Thyroid gland (tissue), 4 donors: ENCODE data around the gene RFX4.

Experiments
- POLR2A ChIP-seq, 2 donors: fragments of 450-650 bp; IDR thresholded peaks; one replicate each; pipeline ENCODE4 v1.6.1; 2017; ENCODE audit warnings: antibody characterized with exemption in 2 of 2, mild to moderate bottlenecking in 2 of 2, moderate library complexity in 1 of 2
- TF ChIP-seq, protein P1 (sequence below), 6 experiments: fragments of 200-600 bp in 3 of 6; fragments of 450-650 bp in 3 of 6; sonication (generic) in 3 of 6; IDR thresholded peaks; one replicate each; pipeline ENCODE4 v1.5.1; 2016 to 2019; ENCODE audit warnings: antibody characterized with exemption in 6 of 6, mild to moderate bottlenecking in 2 of 6, inconsistent platforms in 1 of 6, moderate library complexity in 1 of 6

DNA sequence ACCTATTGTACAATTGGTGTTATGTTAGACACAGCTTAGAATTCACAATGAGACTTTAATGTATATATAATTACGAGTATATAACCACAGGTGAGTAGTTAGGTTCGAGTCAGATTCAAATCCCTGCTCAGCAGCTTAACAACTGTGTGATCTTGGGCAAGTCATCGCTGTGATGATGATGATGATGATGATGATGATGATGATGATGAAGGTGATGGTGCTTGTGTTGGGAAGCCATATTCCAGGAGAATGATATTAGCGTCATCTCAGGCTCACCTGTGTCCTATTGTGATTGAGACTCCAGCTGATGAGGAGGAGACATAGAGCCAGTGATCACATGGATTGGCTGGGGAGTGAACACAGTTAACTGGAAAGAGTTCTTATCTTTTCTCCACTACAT is 16.5 kb downstream of the RFX4 start:
- TF ChIP-seq, protein P1, sequence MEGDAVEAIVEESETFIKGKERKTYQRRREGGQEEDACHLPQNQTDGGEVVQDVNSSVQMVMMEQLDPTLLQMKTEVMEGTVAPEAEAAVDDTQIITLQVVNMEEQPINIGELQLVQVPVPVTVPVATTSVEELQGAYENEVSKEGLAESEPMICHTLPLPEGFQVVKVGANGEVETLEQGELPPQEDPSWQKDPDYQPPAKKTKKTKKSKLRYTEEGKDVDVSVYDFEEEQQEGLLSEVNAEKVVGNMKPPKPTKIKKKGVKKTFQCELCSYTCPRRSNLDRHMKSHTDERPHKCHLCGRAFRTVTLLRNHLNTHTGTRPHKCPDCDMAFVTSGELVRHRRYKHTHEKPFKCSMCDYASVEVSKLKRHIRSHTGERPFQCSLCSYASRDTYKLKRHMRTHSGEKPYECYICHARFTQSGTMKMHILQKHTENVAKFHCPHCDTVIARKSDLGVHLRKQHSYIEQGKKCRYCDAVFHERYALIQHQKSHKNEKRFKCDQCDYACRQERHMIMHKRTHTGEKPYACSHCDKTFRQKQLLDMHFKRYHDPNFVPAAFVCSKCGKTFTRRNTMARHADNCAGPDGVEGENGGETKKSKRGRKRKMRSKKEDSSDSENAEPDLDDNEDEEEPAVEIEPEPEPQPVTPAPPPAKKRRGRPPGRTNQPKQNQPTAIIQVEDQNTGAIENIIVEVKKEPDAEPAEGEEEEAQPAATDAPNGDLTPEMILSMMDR (IDR thresholded peaks at IDR 0.05), result no peak
- no peak for TF ChIP-seq POLR2A (IDR thresholded peaks at IDR 0.05)
